Epithelial cell of esophagus (primary cell): ENCODE results near the gene CCND1.

Experiments used
- DNase-seq: peaks from one replicate; pipeline ENCODE4 v3.0.0; 2010; ENCODE audit warnings: low read depth
- H3K4me3 ChIP-seq: 2 replicates; pipeline ENCODE4 v1.5.1; 2011; ENCODE audit warnings: mild to moderate bottlenecking, low read length, control low read depth
- TF ChIP-seq, protein P1 (sequence below): IDR thresholded peaks from 2 replicates; pipeline ENCODE4 v1.5.1; 2011; ENCODE audit warnings: low read depth, mild to moderate bottlenecking, low read length, control low read depth, inconsistent platforms; ENCODE audit not compliant: insufficient read depth; ENCODE audit errors: missing control alignments

CCND1 gene

DNA sequence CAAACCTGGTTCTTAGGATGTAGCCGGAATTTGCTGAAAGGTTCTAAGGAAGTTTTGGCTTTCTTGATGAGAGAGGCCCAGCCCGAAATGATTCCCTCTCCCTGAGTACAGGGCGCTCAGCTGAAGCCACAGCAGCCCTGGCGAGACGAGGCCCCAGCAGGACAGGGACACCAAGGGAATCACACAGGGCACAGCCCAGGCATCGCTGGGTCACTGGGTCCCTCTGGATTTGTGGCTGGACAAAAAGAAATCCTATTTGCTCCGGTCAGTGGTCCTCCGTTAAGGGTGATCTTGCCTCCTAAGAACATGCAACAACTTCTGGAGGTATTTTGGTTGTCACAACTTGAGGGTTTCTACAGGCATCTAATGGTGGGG is 56.5 kb downstream of the CCND1 start:
- no peak for DNase-seq
- TF ChIP-seq, protein P1, sequence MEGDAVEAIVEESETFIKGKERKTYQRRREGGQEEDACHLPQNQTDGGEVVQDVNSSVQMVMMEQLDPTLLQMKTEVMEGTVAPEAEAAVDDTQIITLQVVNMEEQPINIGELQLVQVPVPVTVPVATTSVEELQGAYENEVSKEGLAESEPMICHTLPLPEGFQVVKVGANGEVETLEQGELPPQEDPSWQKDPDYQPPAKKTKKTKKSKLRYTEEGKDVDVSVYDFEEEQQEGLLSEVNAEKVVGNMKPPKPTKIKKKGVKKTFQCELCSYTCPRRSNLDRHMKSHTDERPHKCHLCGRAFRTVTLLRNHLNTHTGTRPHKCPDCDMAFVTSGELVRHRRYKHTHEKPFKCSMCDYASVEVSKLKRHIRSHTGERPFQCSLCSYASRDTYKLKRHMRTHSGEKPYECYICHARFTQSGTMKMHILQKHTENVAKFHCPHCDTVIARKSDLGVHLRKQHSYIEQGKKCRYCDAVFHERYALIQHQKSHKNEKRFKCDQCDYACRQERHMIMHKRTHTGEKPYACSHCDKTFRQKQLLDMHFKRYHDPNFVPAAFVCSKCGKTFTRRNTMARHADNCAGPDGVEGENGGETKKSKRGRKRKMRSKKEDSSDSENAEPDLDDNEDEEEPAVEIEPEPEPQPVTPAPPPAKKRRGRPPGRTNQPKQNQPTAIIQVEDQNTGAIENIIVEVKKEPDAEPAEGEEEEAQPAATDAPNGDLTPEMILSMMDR: no peak
- no peak overlapping the region for H3K4me3 ChIP-seq

DNA sequence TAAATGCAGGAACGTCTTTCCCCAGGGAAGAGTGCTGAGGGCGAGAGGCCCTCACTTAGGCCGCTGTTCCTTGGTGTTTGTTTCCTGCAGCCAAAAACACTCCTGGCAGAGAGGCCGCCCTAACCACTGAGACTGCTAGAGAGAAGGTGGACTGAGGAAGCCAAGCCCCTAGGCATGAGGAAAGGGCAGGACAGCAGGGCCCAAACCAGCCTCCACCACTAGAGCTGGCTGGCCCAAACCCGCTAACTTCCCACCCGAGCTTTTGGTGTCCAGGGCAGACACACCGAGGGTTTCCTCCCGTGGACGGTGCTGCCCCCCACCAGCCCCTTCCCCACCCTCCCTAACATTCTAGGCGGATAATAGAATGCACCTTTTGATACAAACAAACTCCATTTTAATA is 56.9 kb downstream of the CCND1 start:
- TF ChIP-seq, protein P1: no peak
- H3K4me3 ChIP-seq: no peak overlapping the region
- DNase-seq: no peak

DNA sequence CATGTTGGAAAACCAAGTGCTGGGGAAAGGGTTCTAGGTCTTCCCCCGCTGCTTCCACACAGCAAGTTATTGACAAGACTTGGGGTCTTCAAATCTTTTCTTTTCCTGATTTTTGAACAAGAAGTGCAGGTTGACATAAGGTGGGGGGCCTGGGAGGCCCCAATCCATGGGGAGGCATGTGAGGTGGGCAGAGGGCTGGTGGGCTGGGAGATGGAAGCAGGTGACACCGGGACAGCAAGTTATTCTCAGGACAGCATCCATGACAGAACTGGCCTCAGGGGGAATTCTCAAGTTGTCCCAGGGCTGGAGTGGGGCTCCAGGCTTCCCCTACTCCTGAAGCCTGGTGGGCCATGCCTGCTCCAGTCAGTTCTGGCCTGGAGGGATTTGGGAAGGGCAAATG is 57.4 kb downstream of the CCND1 start:
- TF ChIP-seq, protein P1: no peak
- no peak overlapping the region for H3K4me3 ChIP-seq
- DNase-seq: no peak

- DNase-seq: no peak
- no peak overlapping the region for H3K4me3 ChIP-seq
- TF ChIP-seq, protein P1: no peak
These were observed 58.3 kb downstream of the CCND1 start for GRCh38 chr11:69699213-69699612.

DNA sequence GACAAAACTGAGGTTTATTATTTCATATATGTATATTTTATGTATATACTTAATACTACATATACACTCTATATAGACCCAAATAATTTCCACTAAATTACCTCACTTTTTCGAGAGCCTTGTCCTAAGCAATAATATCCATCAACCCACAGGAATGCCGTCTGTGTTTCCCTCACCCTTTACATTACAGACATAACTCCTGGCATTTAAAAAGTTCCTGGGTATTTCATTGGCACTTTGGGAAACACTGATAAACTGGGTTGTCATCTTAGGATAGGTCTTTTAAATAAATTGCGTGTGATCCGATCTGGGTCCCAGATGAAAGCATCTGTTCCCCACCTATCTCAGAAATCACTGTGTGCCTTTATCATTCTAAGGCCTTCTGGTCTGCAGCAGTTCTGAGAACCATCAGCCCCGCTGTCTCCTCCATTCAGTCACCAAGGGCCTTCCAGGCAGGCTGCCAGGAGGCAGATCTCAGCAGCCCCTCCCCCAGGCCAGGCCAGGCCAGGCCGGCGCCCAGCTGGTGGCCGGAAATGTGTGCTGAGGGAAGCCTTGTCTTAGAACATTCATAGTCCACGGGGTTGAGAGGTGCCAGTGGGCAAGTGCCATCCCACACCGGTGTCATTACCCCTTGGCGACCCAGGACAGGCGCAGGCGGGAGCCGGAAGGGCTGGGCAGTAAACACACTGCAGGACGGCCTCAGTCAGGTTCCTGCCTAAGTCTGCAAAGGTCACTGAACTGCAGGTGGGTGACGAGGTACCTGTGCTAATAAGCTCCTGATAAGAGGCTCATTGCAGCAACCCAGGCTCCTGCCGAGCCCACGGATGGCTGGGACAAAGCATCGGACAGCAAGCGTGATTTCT is 59.6 kb downstream of the CCND1 start:
- no peak overlapping the region for H3K4me3 ChIP-seq
- no peak for DNase-seq
- TF ChIP-seq, protein P1: no peak

- H3K4me3 ChIP-seq: no peak overlapping the region
- TF ChIP-seq, protein P1: no peak
- DNase-seq: no peak
These were observed 61.3 kb downstream of the CCND1 start for GRCh38 chr11:69702239-69702691.
